ENCODE measurements around the gene RGS9BP. TPM values are rescaled to one million over a fixed set of nuclear protein-coding genes. Genes with fewer than 3 reads are reported as not detected.

The RGS9BP gene
- total and polyA plus RNA-seq, 10 of the 15 experiments (the other 5 are each of a cell fraction or from before 2014, with no cell fraction given) = 0.01 to 0.10 (median 0.05) TPM; not detected in 6

DNA sequence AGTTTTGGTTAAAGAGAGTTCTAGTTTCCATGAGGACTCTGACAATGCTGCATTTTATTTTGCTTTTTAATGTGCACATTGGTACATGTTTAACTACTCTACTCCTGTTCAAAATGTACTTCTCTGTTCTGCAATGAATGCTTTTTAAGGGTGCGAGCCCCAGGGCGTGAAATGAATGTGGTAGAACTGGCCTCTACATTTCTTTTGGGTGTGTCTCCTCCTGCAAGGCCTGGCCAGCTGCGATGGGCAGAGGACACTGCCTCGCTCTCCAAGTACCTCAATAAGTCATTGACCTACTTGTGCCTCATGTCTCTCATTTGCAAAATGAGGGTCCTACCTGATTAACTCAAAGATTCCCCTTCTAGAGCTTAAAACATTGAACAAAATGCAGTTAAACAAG is 6.7 kb downstream of the RGS9BP start:
- FAIRE-seq (no peak), ATAC-seq (no peak), DNase-seq (ENCODE audit: low read depth, low spot score) (no peak)
- SMC1A ChIA-PET (ENCODE audit: uncharacterized antibody, unreplicated experiment) = interaction anchor here (1.2 kb wide), 1 partner anchor 15 kb away, joined by 3 read pairs; no protein-coding TSS in a partner anchor
- BruUV-seq (replicated peaks) = no TSS peak
- no peak for TF ChIP-seq POU2F2 (IDR thresholded peaks at IDR 0.05; ENCODE audit: borderline replicate concordance, low read depth, low read length)
- TF ChIP-seq, protein P1, sequence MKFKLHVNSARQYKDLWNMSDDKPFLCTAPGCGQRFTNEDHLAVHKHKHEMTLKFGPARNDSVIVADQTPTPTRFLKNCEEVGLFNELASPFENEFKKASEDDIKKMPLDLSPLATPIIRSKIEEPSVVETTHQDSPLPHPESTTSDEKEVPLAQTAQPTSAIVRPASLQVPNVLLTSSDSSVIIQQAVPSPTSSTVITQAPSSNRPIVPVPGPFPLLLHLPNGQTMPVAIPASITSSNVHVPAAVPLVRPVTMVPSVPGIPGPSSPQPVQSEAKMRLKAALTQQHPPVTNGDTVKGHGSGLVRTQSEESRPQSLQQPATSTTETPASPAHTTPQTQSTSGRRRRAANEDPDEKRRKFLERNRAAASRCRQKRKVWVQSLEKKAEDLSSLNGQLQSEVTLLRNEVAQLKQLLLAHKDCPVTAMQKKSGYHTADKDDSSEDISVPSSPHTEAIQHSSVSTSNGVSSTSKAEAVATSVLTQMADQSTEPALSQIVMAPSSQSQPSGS (IDR thresholded peaks at IDR 0.05; ENCODE audit: low read length) = no peak
- TF ChIP-seq, protein P2, sequence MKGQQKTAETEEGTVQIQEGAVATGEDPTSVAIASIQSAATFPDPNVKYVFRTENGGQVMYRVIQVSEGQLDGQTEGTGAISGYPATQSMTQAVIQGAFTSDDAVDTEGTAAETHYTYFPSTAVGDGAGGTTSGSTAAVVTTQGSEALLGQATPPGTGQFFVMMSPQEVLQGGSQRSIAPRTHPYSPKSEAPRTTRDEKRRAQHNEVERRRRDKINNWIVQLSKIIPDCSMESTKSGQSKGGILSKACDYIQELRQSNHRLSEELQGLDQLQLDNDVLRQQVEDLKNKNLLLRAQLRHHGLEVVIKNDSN (IDR thresholded peaks at IDR 0.05; ENCODE audit: borderline replicate concordance, extremely low read length, insufficient read depth, low read depth, low read length) = no peak
- TF ChIP-seq EZH2 (IDR thresholded peaks at IDR 0.05; ENCODE audit: borderline replicate concordance, control insufficient read depth, low read depth, low read length) = no peak
- TF ChIP-seq ZNF384 (IDR thresholded peaks at IDR 0.05; ENCODE audit: borderline replicate concordance, low read depth, low read length) = no peak
- TF ChIP-seq SUPT20H (IDR thresholded peaks at IDR 0.05; ENCODE audit: borderline replicate concordance, control insufficient read depth, low read depth, low read length) = no peak
- TF ChIP-seq JUNB (IDR thresholded peaks at IDR 0.05) = no peak
- TF ChIP-seq, protein P3, sequence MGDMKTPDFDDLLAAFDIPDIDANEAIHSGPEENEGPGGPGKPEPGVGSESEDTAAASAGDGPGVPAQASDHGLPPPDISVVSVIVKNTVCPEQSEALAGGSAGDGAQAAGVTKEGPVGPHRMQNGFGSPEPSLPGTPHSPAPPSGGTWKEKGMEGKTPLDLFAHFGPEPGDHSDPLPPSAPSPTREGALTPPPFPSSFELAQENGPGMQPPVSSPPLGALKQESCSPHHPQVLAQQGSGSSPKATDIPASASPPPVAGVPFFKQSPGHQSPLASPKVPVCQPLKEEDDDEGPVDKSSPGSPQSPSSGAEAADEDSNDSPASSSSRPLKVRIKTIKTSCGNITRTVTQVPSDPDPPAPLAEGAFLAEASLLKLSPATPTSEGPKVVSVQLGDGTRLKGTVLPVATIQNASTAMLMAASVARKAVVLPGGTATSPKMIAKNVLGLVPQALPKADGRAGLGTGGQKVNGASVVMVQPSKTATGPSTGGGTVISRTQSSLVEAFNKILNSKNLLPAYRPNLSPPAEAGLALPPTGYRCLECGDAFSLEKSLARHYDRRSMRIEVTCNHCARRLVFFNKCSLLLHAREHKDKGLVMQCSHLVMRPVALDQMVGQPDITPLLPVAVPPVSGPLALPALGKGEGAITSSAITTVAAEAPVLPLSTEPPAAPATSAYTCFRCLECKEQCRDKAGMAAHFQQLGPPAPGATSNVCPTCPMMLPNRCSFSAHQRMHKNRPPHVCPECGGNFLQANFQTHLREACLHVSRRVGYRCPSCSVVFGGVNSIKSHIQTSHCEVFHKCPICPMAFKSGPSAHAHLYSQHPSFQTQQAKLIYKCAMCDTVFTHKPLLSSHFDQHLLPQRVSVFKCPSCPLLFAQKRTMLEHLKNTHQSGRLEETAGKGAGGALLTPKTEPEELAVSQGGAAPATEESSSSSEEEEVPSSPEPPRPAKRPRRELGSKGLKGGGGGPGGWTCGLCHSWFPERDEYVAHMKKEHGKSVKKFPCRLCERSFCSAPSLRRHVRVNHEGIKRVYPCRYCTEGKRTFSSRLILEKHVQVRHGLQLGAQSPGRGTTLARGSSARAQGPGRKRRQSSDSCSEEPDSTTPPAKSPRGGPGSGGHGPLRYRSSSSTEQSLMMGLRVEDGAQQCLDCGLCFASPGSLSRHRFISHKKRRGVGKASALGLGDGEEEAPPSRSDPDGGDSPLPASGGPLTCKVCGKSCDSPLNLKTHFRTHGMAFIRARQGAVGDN (IDR thresholded peaks at IDR 0.05) = no peak
- no peak for TF ChIP-seq BACH1 (IDR thresholded peaks at IDR 0.05; ENCODE audit: borderline replicate concordance)
- TF ChIP-seq NFXL1 (IDR thresholded peaks at IDR 0.05; ENCODE audit: borderline replicate concordance) = no peak
- no peak overlapping the region for H3K9ac ChIP-seq (ENCODE audit: control insufficient read depth, insufficient read depth, low read length)
- intact Hi-C loops (cut with micrococcal nuclease; ENCODE audit: unreplicated experiment) = no loop called here
- POLR2A ChIA-PET = no interaction called here
- H3K4me1 ChIP-seq (ENCODE audit: control insufficient read depth, insufficient read depth, low read length) = no peaks in the 10 kb centered on the region
- RAD21 ChIA-PET (ENCODE audit: unreplicated experiment) = no interaction called here
- no peak overlapping the region for H3K4me2 ChIP-seq (ENCODE audit: control insufficient read depth, insufficient read depth)
- H3K36me3 ChIP-seq (ENCODE audit: control insufficient read depth in 2 of 2, insufficient read depth in 2 of 2, low read length in 1 of 2) = no peaks in the 10 kb centered on the region
- H3K27me3 ChIP-seq (replicated peaks in 1 of 2; ENCODE audit: control insufficient read depth in 2 of 2, insufficient read depth in 2 of 2, low read length in 1 of 2) = no peaks in the 10 kb centered on the region
- in situ Hi-C loops (cut with MboI) = no loop called here
- no peaks in the 10 kb centered on the region for H4K20me1 ChIP-seq (ENCODE audit: control insufficient read depth, insufficient read depth)
- WGBS (ENCODE audit: insufficient coverage, insufficient replicate concordance, low lambda C conversion rate, missing lambda C conversion rate) = 42% methylated on average over 4 of the region's 4 CpGs
- H3K9me3 ChIP-seq (replicated peaks; ENCODE audit: control insufficient read depth, insufficient read depth, low read length) = no peaks in the 10 kb centered on the region
- no peaks in the 10 kb centered on the region for H3K79me2 ChIP-seq (ENCODE audit: control insufficient read depth, insufficient read depth, low read length)
- H3K4me3 ChIP-seq = no peak overlapping the region
- no peak overlapping the region for H2AFZ ChIP-seq (ENCODE audit: control insufficient read depth, low read depth, low read length)
- CTCF ChIA-PET = no interaction called here
- no peak overlapping the region for H3K27ac ChIP-seq (ENCODE audit: control insufficient read depth, insufficient read depth)
